ENCODE data around the gene TNNI3K.
"Not testable (repeated sequence)": the region's sequence is repeated elsewhere in the genome, so short reads cannot be mapped to it uniquely, and the experiment has no call there.

The TNNI3K gene, protein sequence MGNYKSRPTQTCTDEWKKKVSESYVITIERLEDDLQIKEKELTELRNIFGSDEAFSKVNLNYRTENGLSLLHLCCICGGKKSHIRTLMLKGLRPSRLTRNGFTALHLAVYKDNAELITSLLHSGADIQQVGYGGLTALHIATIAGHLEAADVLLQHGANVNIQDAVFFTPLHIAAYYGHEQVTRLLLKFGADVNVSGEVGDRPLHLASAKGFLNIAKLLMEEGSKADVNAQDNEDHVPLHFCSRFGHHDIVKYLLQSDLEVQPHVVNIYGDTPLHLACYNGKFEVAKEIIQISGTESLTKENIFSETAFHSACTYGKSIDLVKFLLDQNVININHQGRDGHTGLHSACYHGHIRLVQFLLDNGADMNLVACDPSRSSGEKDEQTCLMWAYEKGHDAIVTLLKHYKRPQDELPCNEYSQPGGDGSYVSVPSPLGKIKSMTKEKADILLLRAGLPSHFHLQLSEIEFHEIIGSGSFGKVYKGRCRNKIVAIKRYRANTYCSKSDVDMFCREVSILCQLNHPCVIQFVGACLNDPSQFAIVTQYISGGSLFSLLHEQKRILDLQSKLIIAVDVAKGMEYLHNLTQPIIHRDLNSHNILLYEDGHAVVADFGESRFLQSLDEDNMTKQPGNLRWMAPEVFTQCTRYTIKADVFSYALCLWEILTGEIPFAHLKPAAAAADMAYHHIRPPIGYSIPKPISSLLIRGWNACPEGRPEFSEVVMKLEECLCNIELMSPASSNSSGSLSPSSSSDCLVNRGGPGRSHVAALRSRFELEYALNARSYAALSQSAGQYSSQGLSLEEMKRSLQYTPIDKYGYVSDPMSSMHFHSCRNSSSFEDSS

DNA sequence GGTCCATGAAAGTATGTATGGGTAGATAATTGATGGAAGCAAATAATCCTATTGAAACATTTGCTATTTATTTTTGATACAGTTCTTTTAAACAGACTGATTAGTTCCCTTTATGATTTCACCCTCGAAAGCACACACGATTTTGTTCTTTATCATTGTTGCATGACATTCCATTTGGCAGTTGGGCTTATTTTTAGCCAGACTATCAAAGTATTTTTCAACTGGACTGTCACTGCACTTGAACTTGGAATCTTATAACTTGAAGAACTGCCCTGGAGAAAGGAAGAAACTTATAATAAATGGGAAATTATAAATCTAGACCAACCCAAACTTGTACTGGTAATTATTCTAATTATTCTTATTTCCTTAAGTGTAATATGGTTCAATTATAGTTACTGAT, at the start of gene TNNI3K:
Gene TNNI3K (plus strand): TSS at position 235 of the 400 bp plus-strand sequence. CDS start 65 bp downstream, at position 300.
- no peak for DNase-seq (ENCODE audit: low read depth)

DNA sequence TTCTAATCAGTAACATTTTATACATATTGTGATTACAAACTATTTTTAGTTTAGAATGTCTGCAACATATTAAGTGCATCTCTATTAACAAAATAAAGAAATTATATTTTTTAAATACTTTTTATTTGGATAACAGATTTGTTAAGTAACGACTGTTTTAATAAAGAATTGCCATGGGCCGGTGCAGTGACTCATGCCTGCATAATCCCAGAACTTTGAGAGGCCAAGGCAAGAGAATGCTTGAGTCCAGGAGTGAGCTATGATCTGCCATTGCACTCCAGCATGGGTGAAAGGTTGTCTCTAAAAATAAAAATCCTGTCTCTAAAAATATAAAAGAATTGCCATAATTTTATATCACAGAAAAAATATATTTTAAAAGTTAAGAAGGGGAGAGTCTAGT, 41.3 kb upstream of the TNNI3K start:
- DNase-seq (ENCODE audit: low read depth), result no peak

DNA sequence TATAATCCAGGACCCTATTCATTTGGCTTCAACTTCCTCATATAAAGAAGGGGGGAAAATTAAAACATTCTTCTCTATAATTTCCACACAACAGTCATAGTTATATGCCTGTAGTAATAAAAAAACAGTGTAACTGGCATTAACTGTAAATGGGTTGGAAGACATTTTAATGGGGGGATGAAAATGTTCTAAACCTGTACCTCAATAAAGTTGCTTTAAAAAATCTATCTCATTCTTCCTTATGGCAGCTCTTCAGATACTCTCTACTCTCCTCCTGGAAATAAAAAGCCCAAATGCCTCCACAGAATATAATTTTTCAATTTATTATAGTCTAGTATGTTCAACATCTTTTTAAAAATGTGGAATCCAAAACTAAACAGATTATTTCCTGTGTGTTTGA, 39.8 kb upstream of the TNNI3K start:
- DNase-seq (ENCODE audit: low read depth), result no peak

DNA sequence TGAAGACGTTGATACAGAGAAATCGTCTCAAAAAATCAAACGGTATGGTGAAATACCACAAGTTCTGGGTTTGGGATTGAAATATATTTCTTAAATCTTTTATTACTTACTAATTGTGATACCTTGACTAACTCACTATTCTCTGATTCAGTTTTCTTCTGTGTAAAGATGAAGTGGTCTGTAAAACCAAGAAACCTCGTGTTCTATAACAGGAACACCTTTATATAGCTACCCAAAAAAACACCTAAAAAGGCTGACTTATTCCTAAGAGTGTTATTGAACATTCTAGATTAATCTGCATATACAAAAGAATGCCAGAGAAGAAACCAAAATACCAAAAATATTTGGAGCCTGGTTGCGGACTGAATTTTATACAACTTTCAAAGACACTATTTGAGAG, 37.9 kb upstream of the TNNI3K start:
- DNase-seq (ENCODE audit: low read depth), result no peak

DNA sequence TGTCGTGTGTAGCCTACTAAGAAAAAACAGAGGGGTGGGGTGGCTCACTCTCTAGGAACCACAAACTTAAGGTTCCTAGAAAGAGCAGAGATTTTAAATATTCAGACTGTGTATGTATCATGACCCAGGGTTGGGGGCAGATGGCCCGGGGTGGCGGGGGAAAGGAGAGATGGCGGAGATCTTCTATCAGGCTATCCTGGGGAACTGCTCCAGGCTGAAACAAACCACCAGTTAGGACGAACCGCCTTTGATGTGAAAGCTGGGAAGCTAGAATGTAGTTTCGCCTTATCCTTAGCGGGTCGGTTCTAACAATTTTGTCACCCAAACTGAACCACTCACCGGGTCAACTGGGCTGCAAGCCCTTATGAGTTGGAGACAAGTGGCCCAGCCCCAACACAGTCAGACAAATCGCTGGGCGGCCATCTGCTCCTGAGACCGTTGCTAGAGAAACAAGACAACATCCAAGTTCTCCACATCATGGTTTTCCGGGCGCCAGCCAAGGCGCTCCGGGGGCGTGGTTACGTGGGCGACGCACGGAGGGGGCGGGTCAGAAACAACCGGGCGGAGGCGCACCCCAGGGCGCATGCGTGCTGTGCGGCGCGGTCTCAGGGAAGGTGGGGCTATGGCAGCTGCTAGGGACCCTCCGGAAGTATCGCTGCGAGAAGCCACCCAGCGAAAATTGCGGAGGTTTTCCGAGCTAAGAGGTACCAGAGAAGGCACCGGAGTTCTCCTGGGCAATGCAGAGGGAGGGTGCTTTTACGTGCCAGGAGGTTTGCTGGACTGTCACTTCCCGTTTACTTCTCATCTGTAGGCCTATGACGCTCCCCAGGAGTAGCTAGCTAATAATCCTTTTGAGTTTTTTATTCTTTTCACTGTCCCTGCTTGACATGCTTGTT, 37.3 kb upstream of the TNNI3K start, which contains the start of the genes FPGT and LRRIQ3:
Gene FPGT (plus strand): TSS at position 586 of the 896 bp plus-strand sequence. CDS start 37 bp downstream, at position 623.
Gene LRRIQ3 (minus strand): TSS at position 520 of the 896 bp plus-strand sequence. CDS start 14,492 bp downstream, outside the sequence.
- peak; percentile 91 for DNase-seq (ENCODE audit: low read depth)

DNA sequence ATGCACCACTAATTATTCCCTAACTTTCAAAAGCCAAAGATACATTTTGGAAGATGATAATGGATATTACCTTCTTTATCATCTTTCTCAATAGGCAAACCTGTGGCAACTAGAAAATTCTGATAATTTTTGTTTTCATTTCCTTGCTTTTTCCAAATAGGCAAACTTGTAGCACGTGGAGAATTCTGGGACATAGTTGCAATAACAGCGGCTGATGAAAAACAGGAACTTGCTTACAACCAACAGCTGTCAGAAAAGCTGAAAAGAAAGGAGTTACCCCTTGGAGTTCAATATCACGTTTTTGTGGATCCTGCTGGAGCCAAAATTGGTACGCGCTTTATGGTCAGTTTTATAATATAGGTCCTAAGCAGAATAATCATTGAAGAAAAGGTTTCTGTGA, 35.7 kb upstream of the TNNI3K start:
- no peak for DNase-seq (ENCODE audit: low read depth)

DNA sequence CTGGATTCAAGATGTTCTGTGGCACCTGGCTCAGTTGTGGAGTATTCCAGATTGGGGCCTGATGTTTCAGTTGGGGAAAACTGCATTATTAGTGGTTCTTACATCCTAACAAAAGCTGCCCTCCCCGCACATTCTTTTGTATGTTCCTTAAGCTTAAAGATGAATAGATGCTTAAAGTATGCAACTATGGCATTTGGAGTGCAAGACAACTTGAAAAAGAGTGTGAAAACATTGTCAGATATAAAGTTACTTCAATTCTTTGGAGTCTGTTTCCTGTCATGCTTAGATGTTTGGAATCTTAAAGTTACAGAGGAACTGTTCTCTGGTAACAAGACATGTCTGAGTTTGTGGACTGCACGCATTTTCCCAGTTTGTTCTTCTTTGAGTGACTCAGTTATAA, 29.9 kb upstream of the TNNI3K start:
- DNase-seq (ENCODE audit: low read depth), result no peak

DNA sequence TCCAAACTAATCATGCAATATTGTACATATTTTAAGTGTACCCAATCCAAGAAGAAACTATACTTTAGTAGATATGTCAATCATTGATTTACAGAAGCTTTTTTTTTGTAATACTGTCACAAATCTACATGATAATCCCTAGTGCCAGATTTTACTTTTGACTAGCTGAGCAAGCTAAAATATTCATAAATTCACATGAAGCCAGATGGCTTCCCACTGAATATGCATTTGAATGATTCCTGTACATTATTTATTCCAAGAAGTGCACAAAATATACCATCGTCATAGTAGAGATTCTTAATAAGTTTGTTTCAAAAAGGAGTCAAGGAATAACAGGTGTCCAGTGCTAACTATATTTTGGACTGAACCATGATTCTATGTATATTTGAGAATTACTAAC, 20.0 kb upstream of the TNNI3K start:
- no peak for DNase-seq (ENCODE audit: low read depth)

DNA sequence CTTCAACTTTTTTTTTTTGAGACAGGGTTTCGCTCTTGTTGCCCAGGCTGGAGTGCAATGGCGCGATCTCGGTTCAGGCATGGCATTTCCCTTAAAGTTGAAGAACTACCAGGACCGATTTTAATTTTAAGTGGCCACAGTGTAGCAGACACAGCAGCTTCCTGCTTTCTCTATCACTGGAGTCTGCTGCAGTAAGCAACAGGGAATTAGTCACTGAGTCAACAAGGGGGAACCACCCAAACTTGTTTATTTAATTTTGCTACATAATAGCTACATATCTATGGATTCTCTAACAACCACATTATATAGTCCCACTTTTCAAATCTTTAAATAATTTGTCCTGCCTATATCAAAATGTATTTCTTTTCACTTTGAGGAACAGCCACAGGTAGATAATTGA, 12.5 kb upstream of the TNNI3K start:
- no peak for DNase-seq (ENCODE audit: low read depth)

DNA sequence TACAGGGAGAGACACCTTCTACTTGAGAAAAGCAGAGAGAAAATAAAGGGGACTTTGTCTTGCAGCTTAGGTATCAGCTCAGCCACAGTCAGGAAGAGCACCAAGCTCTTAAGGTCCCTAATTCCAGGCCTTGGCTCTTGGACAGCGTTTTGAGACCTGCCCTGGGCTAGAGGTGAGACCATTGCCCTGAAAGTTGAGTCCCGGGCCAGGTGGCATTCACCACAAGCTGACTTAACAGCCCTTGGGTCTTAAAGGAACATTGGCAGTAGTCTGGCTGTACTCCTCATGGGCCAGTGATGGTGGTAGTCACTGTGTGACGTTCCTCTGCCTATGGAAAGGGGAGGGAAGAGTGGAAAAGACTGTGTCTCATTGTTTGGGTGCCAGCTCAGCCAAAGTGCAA, 11.7 kb upstream of the TNNI3K start:
- DNase-seq (ENCODE audit: low read depth), result no peak

DNA sequence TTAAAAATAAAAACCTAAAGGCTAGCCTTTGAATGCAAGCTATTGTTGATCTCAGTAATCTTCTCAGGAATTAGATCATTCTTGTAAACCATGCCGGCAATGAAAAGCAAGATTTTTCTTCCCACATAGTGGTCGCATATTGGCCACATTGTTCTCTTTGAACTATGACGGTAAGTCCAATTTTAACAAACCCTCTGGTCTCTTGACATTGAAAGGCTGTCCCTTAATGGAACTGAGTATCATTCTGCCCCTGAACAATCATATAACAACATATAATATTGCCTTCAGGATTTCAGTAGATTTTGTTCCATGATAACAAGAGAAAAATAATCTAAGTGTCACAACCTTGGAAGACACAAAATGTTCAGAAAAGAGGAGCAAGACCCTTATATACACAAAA, 1.3 kb downstream of the TNNI3K start:
- DNase-seq (ENCODE audit: low read depth), result no peak

DNA sequence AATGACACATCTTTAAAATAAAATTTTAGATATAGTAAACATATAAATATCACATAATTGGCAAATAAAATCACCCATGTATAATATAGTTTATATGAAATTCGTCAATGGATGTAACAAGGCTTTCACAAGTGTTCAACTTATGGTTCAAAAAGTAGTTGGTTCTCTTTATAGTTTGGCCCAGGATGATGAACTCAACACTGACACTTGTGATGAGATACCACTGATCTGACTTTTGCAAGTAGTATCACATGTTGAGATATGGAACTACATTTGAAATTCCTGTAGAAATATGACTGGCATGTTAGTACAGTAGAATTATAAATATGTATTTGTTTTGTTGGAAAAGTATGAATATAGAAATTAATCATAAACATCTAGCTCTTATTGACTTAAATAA, 1.8 kb downstream of the TNNI3K start:
- DNase-seq (ENCODE audit: low read depth), result no peak

DNA sequence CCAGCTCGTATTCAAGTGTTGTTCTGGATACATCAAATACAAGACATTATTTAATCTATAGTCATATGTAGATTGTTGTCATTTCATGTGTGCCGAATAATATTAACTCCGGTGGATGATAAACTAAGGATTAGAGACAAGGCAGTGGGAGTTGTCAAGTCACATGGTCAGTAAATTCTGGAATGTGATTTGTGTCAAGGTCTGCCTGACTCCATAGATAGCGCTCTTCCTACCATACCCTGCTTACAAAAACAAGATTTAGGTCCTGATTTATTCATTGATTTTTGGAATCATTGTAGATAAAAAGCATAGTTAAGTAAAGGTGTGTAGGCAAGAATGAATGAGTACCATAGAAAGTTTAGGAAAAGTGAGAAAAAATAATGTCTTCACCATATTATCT, 2.6 kb downstream of the TNNI3K start:
- no peak for DNase-seq (ENCODE audit: low read depth)

DNA sequence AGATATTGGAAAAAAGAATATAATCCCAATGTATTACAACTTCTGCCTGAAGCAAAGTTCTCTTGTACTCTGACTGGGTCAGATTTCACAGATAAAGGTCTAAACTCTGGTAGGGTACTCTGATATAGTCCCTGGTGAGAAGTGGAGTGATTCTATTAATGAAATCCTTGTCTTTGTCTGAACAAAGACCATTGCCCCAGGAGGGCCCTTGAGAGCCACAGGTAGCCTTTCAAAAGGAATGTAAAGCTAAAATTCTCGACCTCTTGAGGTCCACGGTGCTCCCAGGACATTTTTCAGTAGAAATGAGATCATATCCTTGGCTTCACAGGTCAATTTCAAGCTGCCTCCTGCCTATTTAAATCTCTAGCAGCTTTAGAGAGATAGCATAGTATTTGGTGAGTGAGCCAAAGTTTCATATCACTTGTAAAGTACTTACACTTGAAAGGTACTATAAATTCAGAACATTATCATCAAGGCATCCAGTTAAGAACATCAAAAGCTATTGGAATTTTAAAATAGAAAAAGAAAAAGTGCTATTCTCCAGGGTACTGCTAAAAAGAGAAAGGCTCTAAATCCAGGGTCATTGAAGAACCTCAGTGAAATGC, 10.1 kb downstream of the TNNI3K start:
- DNase-seq (ENCODE audit: low read depth), result no peak

DNA sequence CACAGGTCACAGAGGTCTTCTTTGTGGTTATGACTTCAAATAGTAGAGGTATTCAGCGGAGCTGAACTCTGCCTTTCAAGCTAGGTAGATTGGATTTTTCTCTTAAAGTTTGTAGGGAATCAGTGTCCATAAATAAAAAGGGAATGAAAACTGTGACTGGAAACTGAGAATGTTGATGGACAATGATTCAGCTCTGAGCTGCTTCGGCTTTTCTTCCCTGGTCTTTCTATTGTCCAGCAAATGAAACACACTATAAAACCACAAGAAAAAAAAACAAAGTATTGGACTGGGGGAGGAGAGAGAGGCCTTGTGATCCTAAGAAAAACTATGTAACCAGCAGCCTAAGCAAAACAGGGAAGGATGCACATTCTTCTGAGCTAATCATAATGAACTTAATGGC, 11.1 kb downstream of the TNNI3K start:
- DNase-seq (ENCODE audit: low read depth), result no peak

DNA sequence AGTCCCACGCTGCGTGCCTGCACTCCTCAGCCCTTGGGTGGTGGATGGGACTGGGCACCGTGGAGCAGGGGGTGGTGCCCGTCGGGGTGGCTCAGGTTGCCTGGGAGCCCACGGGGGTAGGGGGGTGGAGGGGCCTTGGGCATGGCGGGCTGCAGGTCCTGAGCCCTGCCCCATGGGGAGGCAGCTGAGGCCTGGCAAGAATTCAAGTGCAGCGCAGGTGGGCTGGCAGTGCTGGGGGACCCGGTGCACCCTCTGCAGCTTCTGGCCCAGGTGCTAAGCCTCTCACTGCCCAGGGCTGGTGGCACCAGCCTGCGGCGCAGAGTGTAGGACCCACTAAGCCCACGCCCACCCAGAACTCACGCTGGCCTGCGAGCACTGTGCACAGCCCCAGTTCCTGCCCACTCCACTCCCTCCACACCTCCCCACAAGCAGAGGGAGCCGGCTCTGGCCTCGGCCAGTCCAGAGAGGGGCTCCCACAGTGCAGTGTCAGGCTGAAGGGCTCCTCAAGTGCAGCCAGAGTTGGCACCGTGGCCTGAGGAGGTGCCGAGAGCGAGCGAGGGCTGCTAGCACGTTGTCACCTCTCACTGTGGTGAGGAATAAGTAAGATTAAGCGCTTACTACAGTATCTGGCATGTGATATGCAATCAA, 12.8 kb downstream of the TNNI3K start:
- no peak for DNase-seq (ENCODE audit: low read depth)

DNA sequence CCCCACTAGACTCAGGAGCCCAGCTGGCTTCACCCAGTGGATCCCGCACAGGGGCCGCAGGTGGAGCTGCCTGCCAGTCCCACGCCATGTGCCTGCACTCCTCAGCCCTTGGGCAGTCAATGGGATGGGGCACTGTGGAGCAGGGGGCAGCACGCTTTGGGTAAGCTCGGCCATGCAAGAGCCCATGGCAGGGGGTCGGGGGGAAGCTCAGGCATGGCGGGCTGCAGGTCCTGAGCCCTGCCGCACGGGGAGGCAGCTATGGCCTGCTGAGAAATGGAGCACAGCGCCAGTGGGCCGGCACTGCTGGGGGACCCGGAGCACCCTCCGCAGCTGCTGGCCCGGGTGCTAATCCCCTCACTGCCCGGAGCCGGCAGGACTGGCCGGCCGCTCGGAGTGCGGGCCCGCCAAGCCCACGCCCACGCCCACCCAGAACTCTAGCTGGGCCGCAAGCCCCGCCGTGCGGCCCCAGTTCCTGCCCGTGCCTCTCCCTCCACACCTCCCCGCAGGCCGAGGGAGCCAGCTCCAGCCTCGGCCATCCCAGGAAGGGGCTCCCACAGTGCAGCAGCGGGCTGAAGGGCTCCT, 18.1 kb downstream of the TNNI3K start:
- not testable (repeated sequence) for DNase-seq (ENCODE audit: low read depth)

DNA sequence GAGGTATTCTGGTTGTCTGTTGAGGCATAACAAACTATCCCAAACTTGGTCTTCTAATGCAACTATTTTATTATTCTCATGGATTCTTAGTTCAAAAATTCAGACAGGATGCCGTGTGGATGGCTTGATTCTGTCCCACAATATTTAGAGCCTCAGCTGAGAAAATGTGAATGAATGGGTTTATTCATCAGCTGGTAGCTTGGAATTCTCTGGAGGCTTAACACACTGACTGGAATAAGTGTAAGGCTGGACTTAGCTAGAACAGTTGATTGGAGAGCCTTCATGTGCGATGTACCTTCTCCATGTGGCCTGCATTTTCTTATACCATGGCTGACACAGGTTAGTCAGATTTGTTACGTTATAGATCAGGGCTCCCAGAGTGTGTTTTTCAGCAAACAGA, 30.8 kb downstream of the TNNI3K start:
- no peak for DNase-seq (ENCODE audit: low read depth)

DNA sequence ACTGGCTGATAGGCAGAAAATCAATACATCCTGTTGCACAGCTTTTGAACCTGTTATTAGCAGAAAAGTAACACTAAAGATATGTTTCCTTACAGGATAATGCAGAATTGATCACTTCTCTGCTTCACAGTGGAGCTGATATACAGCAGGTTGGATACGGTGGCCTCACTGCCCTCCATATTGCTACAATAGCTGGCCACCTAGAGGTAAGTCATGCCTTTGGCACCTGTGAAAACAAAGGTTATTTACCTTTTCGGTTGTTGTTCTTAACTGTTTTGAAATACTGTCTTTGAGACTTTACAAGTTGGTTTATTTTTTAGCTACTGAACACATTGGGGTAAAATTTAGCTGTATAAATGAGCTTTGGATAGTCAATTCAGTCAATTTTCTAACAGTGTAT, 36.3 kb downstream of the TNNI3K start:
- DNase-seq (ENCODE audit: low read depth), result no peak

DNA sequence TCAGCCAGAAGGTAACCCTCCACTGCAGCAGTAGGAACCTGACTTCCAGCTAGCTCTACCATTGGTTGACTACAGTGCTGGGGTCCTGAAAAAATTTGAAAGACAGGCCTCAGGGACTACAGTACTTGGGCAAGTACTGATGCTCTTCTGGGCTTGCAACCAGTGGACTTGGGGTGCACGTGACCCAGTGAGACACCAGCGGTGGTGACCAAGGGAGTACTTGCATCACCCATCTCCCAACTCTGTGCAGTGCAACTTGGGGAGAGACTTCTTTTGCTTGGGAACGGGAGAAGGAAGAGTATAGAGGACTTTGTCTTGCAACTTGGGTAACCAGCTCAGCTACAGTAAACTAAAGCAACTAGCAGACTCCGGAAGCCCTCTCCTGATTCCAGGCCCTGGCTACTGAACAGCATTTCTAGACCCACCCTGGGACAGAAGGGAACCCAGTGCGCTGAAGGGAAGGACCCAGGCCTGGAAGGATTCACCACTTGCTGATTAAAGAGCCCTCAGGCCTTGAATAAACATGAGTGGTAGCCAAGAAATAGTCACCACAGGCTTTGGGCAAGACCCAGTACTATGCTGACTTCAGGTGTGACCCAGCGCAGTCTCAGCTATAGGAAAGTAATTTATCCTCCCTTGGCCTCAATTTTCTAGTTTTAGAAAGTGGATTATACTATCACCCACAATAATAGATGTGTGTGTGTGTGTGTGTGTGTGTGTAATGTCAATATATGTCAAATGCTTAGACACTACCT, 45.6 kb downstream of the TNNI3K start:
- no peak for DNase-seq (ENCODE audit: low read depth)
